HG03066 (cell line): ENCODE measurements around the gene AUNIP.

Experiments used
- ATAC-seq: cut with Tn5 transposase; IDR thresholded peaks from one replicate; pipeline ENCODE4 v1.9.1; 2021; ENCODE audit warnings: low read depth; ENCODE audit not compliant: unreplicated experiment

AUNIP gene

DNA sequence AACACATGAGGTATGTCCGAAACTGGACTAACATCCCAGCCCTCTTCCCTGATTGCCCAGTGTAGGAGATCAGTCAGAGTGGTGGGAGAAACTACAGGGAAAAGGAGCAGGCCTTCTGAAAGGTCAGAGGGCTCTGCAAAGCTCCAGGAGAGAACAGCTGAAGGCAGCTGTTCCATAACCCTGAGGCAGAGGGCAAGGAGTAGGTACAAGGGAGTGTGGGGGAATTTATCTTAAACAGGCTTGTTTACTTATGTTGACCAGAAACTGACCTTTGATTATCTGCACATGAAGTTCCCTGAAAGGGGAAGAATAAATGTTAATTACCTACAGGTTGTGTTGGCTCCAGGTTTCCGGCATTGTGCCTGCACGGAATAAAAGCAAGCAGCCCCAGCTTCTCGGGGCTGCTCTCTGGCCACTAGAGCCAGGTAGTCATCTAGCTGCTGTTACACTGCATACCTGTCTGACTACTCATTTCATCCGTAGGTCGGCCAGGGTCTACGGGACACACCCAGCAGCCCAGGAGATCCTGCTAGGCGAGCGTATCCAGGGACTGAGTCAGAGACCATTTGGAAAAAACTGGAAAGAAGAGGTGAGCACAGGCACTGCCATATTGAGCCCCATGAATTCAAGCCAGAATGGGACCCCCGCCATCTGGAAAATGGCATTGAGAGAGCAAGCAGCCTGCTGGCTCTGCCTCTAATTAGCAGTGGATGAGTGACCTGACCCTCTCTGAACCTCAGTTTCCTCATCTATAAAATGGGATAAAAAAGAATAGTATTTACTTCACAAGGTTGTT, 31.2 kb upstream of the AUNIP start:
- no peak for ATAC-seq

DNA sequence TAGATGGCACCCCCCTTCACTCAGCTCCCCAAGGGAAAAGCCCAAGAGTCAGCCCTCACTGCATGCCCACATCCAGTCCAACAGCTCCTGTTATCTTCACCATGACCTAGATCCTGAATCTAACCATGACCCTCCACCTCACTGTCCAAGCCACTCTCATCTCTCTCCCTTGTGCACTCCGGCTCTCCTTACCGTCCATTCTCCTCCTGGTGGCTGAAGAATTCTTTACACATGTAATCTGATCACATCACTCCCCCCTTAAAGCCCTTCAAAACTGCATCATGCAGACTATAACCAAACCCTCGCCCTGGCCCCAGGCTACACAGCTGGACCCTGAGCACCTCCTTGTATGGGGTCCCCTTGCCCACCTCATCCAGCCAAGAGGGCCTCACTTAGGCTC, 30.2 kb upstream of the AUNIP start:
- ATAC-seq = no peak

DNA sequence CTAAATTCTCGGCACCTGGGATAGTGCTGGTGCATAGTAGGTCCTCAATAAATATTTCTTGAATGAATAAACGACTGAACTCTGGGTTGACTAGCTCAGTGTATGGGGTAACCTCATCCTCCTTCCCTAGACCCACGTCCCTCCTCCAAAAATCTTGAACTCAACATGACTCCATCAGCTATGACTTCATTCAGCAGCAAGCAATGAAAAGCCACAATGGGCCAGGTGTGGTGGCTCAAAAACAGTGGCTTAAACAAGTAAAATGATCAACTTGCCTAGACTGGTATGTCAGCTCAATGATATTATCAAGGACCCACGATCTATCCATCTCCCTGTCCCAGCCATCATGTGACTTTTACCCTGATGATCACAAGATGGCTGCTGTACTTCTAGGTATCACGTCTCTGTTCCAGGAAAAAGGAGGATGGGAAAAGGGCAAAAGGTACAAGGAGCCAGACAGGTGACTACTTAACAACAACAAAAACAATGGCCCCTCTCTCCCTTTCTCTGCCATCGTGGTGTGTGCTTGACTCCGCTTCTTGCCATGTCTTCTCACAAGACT, 29.2 kb upstream of the AUNIP start:
- ATAC-seq = no peak

DNA sequence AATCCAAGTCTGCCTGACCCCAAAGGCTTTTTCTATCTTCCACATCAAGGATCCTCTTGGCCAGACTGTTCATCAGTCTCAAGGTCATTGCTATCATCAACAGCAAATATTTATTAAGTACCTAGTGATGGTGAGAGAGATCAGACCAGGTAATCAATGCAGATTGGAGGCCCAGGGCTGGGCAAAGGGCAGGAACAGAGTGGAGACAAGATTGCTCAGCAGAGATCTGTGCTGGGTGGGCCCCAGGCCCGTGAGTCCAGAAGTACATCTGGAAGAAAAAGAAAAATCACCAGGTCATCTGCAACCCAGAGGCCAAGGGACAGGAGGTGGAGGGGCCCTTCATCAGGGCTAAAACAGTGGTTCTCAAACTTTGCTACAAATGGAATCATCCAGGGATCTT, 26.3 kb upstream of the AUNIP start:
- ATAC-seq = no peak

DNA sequence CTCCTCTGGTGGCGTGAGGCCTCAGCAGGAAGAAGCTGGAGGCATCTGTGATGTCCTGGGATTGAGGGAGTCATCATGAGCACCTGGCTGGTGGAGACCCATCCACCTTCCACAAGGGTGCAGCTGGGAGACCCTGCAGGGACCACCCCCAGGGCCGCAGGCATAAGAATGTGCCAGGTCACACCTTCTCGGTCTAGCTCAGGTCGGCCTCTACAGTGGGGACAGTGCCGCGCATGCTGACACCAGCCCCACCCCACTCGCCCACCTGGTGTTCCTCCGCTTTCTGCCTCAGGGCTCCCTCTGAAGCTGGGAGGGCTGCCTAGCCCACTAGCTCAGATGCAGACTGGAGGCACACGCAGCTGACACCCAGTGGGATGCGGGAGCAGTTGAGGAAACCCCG, 22.0 kb upstream of the AUNIP start:
- no peak for ATAC-seq

DNA sequence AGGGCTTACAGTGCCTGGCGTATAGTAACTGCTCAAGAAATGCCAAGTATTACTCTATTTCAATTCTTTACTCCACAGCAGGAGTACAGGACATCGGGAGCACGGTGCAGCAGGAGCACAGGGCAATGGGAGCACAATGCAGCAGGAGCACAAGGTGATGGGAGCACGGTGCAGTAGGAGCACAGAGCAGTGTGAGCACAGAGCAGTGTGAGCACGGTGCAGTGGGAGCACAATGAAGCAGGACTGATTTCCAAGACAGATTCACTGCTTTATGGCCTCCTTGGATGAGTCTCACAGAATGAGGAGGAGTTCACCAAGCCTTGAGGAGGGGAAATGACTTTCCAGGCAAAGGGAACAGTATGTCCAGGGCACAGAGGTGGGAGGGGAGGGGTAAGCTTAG, 21.3 kb upstream of the AUNIP start:
- ATAC-seq = no peak

- no peak for ATAC-seq
These were observed 20.4 kb upstream of the AUNIP start for GRCh38 chr1:25879675-25880074.

- ATAC-seq = no peak
These were observed 19.4 kb upstream of the AUNIP start for GRCh38 chr1:25878690-25879089.

GRCh38 chr1:25877155-25877554, 17.9 kb upstream of the AUNIP start:
- ATAC-seq = no peak

DNA sequence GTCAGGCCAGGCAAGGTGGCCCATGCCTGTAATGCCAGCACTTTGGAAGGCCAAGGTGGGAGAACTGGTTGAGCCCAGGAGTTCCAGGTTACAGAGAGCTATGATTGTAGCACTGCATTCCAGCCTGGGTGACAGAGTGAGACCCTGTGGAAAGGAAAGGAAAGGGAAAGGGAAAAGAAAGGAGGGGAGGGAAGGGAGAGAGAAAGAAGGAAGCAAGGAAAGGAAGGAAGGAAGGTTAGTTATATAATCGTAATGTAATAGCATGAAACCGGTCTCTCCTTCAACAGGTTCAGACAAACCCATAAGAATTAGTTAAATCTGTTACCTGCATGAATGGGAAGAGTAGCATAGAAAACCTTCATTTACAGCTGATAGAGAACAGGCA, 17.4 kb upstream of the AUNIP start:
- ATAC-seq = no peak

DNA sequence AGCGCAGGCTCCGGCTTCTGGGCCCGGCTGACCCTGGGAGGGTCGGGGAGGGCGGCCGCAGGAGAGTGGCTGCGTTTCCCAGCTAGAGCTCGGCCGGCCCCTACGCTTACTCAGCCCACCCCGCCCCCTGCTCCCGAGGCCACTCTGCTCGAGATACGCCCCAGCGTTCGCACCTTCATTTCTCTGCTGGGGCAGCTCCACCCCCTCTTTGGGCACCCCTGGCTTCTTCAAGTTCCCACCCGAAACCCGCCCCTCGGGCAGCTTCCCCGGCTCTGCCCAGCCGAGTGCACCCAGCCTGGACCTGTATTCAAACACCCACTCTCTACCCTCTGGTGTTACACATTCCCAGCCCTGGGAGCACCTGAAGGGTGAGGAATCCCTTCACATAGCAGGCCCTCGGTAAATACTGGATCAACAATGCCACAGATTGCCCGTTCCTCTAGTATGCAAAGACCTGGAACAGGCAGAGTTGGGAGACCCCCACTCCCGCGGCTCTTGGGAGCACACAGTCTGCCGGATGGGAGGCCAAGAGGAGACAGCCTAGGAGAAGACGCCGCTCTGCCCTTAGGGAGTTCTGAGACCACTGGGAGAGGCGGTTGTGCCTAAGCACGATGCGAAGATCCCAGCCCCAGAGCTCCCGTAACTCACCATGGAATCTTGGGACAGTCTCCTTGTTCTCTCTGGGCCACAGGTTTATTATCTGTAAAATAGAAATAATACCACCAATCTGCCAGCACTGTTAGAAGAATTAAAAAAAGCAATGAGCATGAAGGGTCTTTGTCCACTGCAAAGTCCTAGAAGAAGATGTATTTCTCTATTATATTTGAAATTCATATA, 16.8 kb upstream of the AUNIP start:
- no peak for ATAC-seq

GRCh38 chr1:25875154-25875855, 16.0 kb upstream of the AUNIP start, which contains the start of gene PAQR7:
PAQR7 (minus strand) TSS chr1:25875708; CDS start chr1:25863839, 11,869 bp downstream.
- no peak for ATAC-seq

DNA sequence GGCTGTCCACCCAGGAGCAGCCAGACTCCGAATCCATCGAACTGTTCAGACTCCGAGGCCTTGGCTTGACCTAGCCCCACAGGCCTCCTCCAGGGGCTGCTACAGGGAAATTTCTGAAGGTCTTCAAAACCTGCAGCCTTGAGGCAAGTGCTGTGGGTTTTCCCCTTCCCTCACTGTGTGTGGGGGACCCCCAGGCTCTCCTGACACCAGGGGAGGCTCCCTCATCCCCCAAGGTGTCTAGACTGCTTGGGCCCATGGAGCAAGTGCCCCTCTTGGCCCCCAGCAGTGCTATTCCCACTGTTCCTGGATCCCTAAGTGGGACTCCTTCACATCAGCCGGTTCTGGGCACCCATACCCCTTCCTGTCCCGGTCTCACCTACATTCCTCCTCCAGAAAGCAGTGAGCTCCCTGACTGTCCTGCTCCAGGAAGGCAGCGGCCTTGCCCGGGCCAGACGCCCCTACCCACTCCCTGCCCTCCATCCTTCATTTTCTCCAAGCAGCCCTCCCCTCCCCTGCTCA, 15.4 kb upstream of the AUNIP start:
- ATAC-seq = no peak

DNA sequence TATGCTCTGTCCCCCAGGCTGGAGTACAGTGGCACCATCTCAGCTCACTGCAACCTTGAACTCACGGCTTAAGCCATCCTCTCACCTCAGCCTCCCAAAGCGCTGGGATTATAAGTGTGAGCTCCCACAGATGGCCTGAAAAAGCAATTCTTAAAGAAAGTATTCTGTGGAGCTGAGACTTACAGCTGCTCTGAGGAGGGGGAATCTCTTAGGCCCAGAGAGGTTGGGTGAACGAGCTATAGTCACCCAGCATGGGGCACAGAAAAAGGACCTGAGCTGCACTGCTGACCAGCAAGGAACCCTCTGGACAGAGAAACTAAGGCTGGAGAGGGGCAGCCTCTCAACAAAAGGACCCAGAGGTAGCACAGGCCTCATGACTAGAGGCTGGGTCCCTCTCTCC, 15.0 kb upstream of the AUNIP start:
- ATAC-seq = no peak

DNA sequence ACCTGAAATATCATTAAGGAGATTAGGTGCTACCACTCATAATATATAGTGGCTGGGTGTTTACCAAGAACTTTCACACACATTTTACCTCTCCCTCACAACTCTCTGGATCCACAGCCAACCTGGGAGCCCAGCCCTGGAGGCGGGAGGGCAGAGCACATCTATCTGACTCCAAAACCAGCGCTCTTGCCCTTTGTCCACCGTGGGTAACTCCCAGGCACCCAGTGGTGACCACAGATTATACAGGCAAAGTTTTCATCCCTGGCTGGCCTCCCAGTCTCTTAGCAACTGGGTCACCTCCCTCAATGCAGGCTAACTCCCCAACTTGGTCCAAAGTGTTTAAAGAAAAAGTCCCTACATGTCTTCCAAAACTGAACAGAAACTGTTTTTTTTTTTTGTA, 13.9 kb upstream of the AUNIP start:
- no peak for ATAC-seq

DNA sequence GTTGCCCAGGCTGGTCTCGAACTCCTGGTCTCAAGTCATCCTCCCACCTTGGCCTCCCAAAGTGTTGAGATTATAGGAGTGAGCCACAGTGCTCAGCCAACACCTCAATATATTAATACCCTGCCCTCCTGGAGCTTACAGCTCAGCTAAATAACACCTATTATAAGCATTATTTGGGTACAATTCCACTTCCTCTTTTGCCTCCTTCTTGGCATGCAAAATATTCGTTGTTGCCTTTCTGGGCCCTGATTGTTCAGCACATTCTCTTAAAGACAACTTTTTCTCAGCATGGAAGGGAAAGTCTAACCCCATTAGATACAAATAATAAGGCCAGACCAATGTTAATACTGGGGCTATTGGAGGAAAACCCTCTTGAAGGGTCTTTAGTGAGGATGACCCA, 13.5 kb upstream of the AUNIP start:
- no peak for ATAC-seq

DNA sequence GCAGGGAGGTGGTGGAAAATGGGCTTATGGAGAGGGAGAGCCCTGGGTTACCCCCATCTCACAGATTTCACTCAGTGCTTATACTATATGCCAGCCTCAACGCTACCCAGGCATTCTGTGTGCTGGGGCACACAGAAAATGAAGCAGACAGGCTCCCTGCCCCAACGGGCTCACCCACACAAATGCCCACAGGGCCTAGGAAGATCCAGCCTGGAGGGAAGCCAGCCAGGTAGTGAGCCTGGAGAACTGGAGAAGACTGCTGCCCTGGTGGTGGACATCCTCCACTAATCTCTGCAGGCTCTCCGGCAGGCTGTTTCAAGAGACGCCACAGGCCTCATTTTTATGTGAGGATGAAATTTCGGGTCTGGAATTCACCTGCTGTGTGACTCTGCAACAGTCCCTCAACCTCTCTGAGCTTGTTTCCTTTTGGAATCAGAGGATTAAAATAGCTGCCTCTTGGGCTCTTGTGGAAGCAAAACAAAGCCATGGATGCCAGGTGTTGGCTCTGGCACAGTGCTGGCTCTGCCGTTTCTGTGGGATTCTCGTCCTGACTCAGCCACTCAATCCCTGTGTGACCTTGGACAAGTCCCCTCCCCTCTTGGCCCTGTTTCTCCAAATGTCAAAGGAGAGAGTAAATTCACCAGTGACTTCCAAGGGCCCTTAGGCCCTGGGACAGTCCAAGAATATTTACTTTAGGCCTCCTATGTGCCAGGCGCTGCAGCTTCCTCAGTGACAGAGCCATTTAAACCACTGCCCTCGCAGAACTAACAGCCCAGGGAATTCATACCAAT, 12.6 kb upstream of the AUNIP start:
- ATAC-seq = no peak

DNA sequence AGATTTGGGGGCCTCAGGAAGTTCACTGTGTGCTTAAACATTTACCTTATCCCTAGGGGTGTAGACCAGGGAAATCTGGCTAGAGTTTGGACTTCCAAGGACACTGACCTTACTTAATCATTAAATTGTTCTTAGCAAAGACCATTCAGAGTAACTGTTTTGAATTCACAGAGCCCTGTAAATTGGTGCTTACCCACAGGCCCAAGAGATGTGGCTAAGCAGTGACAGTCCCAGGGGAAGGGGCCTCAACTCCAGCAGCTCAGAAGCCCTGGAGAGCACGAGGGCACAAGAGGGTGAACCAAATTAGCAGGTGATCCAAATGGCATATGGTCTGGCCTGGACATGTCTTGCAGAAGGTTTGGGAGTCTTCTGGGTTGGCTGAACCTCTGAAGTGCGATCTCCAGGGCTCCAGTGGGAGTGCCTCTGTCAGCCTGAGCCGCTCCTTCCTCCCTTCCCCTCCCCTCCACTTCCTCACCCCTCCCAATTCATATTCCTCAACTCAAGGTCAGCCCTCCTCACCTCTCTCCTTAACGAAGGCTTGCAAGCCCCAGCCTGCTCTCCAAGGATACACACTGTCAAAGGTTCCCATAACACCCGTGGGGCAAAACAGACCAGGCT, 11.9 kb upstream of the AUNIP start:
- no peak for ATAC-seq

DNA sequence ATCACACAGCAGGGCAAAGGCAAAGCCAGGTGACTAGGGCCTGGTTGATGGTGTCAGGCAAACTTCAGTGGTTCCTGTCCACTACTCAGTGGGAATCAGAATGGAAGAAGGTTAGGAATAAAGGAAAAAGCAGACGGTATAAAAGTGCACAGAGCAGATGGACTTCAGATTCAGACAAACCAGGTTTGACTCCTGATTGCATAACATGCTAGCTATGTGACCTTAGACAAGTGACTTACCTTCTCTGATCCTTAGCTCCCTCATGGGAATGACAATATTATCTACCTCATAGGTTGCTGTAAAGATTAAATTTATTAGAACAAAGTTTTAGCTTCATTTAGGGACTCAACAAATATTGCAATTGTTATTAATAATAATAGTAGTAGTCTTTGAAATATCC, 11.4 kb upstream of the AUNIP start:
- no peak for ATAC-seq
